Measurements from ENCODE around the gene SEC61A2.

DNA sequence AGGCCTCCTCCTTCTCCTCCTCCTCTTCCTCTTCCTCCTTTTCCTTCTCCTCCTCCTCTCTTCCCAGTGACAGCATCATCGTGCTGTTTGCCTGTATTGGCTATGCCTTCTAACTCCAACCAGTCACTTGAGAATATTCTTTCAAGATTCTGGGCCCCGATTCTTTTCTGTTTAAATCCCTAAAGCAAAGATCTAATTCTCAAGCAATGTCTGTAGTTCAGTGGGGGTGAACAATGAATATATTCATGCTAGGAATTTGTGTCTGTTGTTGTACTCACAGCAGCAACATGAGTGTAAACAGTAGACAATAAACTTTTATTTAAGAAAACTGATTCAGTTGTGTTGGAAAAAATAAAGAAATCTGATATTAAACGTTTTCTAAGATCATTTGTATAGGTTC lies 35.6 kb downstream of the SEC61A2 start:
- TF ChIP-seq, protein P1, sequence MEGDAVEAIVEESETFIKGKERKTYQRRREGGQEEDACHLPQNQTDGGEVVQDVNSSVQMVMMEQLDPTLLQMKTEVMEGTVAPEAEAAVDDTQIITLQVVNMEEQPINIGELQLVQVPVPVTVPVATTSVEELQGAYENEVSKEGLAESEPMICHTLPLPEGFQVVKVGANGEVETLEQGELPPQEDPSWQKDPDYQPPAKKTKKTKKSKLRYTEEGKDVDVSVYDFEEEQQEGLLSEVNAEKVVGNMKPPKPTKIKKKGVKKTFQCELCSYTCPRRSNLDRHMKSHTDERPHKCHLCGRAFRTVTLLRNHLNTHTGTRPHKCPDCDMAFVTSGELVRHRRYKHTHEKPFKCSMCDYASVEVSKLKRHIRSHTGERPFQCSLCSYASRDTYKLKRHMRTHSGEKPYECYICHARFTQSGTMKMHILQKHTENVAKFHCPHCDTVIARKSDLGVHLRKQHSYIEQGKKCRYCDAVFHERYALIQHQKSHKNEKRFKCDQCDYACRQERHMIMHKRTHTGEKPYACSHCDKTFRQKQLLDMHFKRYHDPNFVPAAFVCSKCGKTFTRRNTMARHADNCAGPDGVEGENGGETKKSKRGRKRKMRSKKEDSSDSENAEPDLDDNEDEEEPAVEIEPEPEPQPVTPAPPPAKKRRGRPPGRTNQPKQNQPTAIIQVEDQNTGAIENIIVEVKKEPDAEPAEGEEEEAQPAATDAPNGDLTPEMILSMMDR (IDR thresholded peaks at IDR 0.05): no peak
- TF ChIP-seq POLR2AphosphoS5 (IDR thresholded peaks at IDR 0.05) (no peak), EP300 (IDR thresholded peaks at IDR 0.05; ENCODE audit: low read depth) (no peak), POLR2A (IDR thresholded peaks at IDR 0.05) (no peak)

Data from transverse colon (tissue), 4 donors.